DND-41 (cell line): ENCODE measurements around the gene PHB1.

Experiments
- CTCF ChIP-seq: IDR thresholded peaks from 2 replicates; pipeline ENCODE4 v1.5.1; 2012; ENCODE audit warnings: borderline replicate concordance, low read length, moderate library complexity, mild to moderate bottlenecking; ENCODE audit not compliant: poor library complexity, severe bottlenecking; ENCODE audit errors: extremely low read depth
- EZH2 ChIP-seq: IDR thresholded peaks from 3 replicates; pipeline ENCODE4 v1.6.1; 2012; ENCODE audit warnings: borderline replicate concordance, low read depth, mild to moderate bottlenecking, moderate library complexity, low read length, inconsistent platforms; ENCODE audit not compliant: severe bottlenecking

- TF ChIP-seq CTCF (no peak), EZH2 (no peak)
Observed at GRCh38 chr17:49439305-49439672, 24.6 kb upstream of the PHB1 start.
